H1 (cell line): ENCODE data around the gene TGFB3. TPM values are rescaled to one million over a fixed set of nuclear protein-coding genes. Genes with fewer than 3 reads are reported as not detected.

Experiments used
- CTCF ChIA-PET: fragments of 300-600 bp; sonication (Branson Sonifier 250); formaldehyde crosslinking; loops from one replicate; lab custom pipeline; 2021; ENCODE audit not compliant: partially characterized antibody; lab: Charles Lee
- POLR2A ChIA-PET: fragments of 300-600 bp; sonication (Branson Sonifier 250); formaldehyde crosslinking; loops from one replicate; lab custom pipeline; 2021; ENCODE audit warnings: inconsistent platforms; ENCODE audit not compliant: partially characterized antibody; lab: Charles Lee
- DNase-seq, 2 experiments: peaks; one replicate each; pipeline versions ENCODE4 v3.0.0 to v3.0.0-alpha.2; 2010 to 2022; ENCODE audit warnings: low spot score in 2 of 2, low read depth in 1 of 2, mixed read lengths in 1 of 2
- FAIRE-seq: peaks from 2 replicates; lab custom pipeline; 2011; peaks lifted over from hg19 to GRCh38; lab: Jason Lieb, UNC
- H2AFZ ChIP-seq: 2 replicates; pipeline ENCODE4 v1.8.1; 2012; ENCODE audit warnings: low read length, inconsistent platforms
- H2AK5ac ChIP-seq: 2 replicates; pipeline ENCODE4 v1.6.1; 2013; ENCODE audit warnings: low read depth, low read length
- H2BK120ac ChIP-seq: replicated peaks from 2 replicates; pipeline ENCODE3; 2013; ENCODE audit warnings: low read depth, low read length, inconsistent platforms
- H2BK12ac ChIP-seq: 2 replicates; pipeline ENCODE4 v1.6.1; 2013; ENCODE audit warnings: low read depth, low read length
- H2BK15ac ChIP-seq: 2 replicates; pipeline ENCODE4 v1.6.1; 2013; ENCODE audit warnings: low read length
- H2BK20ac ChIP-seq: 2 replicates; pipeline ENCODE4 v1.6.1; 2013; ENCODE audit warnings: low read length
- H2BK5ac ChIP-seq: 2 replicates; pipeline ENCODE4 v1.6.1; 2013; ENCODE audit warnings: low read depth, low read length
- H3K14ac ChIP-seq: 2 replicates; pipeline ENCODE4 v1.6.1; 2013; ENCODE audit warnings: inconsistent platforms; ENCODE audit not compliant: insufficient read length
- H3K18ac ChIP-seq: 2 replicates; pipeline ENCODE4 v1.6.1; 2013; ENCODE audit warnings: low read length; ENCODE audit errors: extremely low read depth
- H3K23ac ChIP-seq: 2 replicates; pipeline ENCODE4 v1.6.1; 2013; ENCODE audit warnings: inconsistent platforms; ENCODE audit not compliant: insufficient read length
- H3K23me2 ChIP-seq: 2 replicates; pipeline ENCODE4 v1.6.1; 2013; ENCODE audit warnings: low read depth, low read length
- H3K27ac ChIP-seq: 2 replicates; pipeline ENCODE4 v1.6.1; 2011; ENCODE audit warnings: low read depth, low read length, inconsistent platforms
- H3K27me3 ChIP-seq, 4 experiments: replicated peaks in 1 of 4; 1 replicate in 1 of 4; 2 replicates in 3 of 4; pipeline versions ENCODE4 v1.6.1 to v1.8.1; 2011 to 2013; ENCODE audit warnings: low read length in 3 of 4, mild to moderate bottlenecking in 3 of 4, inconsistent platforms in 2 of 4, mixed read lengths in 2 of 4, moderate library complexity in 1 of 4; ENCODE audit not compliant: control insufficient read depth in 3 of 4, insufficient read depth in 3 of 4; ENCODE audit errors: extremely low read depth in 1 of 4
- H3K36me3 ChIP-seq, 4 experiments: 2 replicates each; pipeline versions ENCODE4 v1.6.1 to v1.8.1; 2011 to 2013; ENCODE audit warnings: mild to moderate bottlenecking in 4 of 4, low read length in 3 of 4, moderate library complexity in 2 of 4, control low read depth in 1 of 4, inconsistent platforms in 1 of 4; ENCODE audit not compliant: insufficient read depth in 4 of 4, control insufficient read depth in 2 of 4
- H3K4ac ChIP-seq: replicated peaks from 2 replicates; pipeline ENCODE3; 2013; ENCODE audit warnings: low read length, low read depth, mixed read lengths, inconsistent platforms; ENCODE audit not compliant: insufficient read length
- H3K4me1 ChIP-seq, 4 experiments: replicated peaks in 1 of 4; 1 replicate in 1 of 4; 2 replicates in 3 of 4; pipeline versions ENCODE4 v1.6.1 to v1.8.1; 2011 to 2013; ENCODE audit warnings: low read length in 3 of 4, inconsistent platforms in 2 of 4, mixed read lengths in 1 of 4; ENCODE audit not compliant: insufficient read depth in 4 of 4, control insufficient read depth in 3 of 4
- H3K4me2 ChIP-seq, 2 experiments: 2 replicates each; pipeline versions ENCODE4 v1.6.1 to v1.8.1; 2011 to 2013; ENCODE audit warnings: low read depth in 2 of 2, low read length in 2 of 2, control low read depth in 1 of 2, inconsistent platforms in 1 of 2, mild to moderate bottlenecking in 1 of 2; ENCODE audit not compliant: insufficient read depth in 1 of 2
- H3K4me3 ChIP-seq, 4 experiments: fragments of 200-600, 300-600 bp in 1 of 4; sonication (generic), shearing (Covaris generic), sonication (Bioruptor Twin) in 1 of 4; 2 replicates each; pipeline versions ENCODE4 v1.5.1 to v1.8.1; 2011 to 2016; ENCODE audit warnings: low read length in 4 of 4, low read depth in 3 of 4, control low read depth in 2 of 4, inconsistent platforms in 2 of 4, mild to moderate bottlenecking in 2 of 4, mixed read lengths in 1 of 4, moderate library complexity in 1 of 4; ENCODE audit not compliant: insufficient read depth in 2 of 4; ENCODE audit errors: extremely low read depth in 1 of 4
- H3K56ac ChIP-seq: replicated peaks from 2 replicates; pipeline ENCODE3; 2013; ENCODE audit warnings: low read depth, mild to moderate bottlenecking, mixed read lengths, low read length, inconsistent platforms; ENCODE audit not compliant: insufficient read length
- H3K79me1 ChIP-seq: 2 replicates; pipeline ENCODE4 v1.6.1; 2013; ENCODE audit warnings: low read depth, low read length, control low read depth
- H3K79me2 ChIP-seq, 2 experiments: 2 replicates each; pipeline versions ENCODE4 v1.6.1 to v1.8.1; 2012 to 2013; ENCODE audit warnings: low read length in 2 of 2, mild to moderate bottlenecking in 2 of 2, inconsistent platforms in 1 of 2; ENCODE audit not compliant: insufficient read depth in 2 of 2, control insufficient read depth in 1 of 2
- H3K9ac ChIP-seq, 4 experiments: replicated peaks in 1 of 4; 1 replicate in 1 of 4; 2 replicates in 3 of 4; pipeline versions ENCODE4 v1.6.1 to v1.8.1; 2011 to 2013; ENCODE audit warnings: low read depth in 3 of 4, low read length in 3 of 4, control low read depth in 2 of 4, mild to moderate bottlenecking in 2 of 4, moderate library complexity in 2 of 4, inconsistent platforms in 1 of 4; ENCODE audit errors: extremely low read depth in 1 of 4
- H3K9me3 ChIP-seq, 2 experiments: 2 replicates each; pipeline versions ENCODE4 v1.6.1 to v1.8.1; 2012 to 2013; ENCODE audit warnings: mild to moderate bottlenecking in 2 of 2, moderate library complexity in 2 of 2, control low read depth in 1 of 2, inconsistent platforms in 1 of 2, low read depth in 1 of 2, low read length in 1 of 2, mixed read lengths in 1 of 2; ENCODE audit not compliant: insufficient read depth in 2 of 2
- H4K20me1 ChIP-seq, 2 experiments: replicated peaks in 1 of 2; 2 replicates each; pipeline versions ENCODE3 to v1.8.1; 2011 to 2013; ENCODE audit warnings: inconsistent platforms in 2 of 2, low read length in 2 of 2, mild to moderate bottlenecking in 1 of 2; ENCODE audit not compliant: insufficient read depth in 2 of 2, control insufficient read depth in 1 of 2
- H4K5ac ChIP-seq: 2 replicates; pipeline ENCODE4 v1.6.1; 2013; ENCODE audit warnings: low read length, low read depth, mixed read lengths, inconsistent platforms; ENCODE audit not compliant: insufficient read length
- H4K8ac ChIP-seq: 2 replicates; pipeline ENCODE4 v1.8.0; 2013; ENCODE audit warnings: mild to moderate bottlenecking, moderate library complexity, low read length, inconsistent platforms; ENCODE audit not compliant: insufficient read depth; ENCODE audit errors: extremely low read depth
- H4K91ac ChIP-seq: replicated peaks from 2 replicates; pipeline ENCODE3; 2013; ENCODE audit warnings: low read length, mixed read lengths, inconsistent platforms; ENCODE audit not compliant: insufficient read length
- WGBS, 2 experiments: shearing (Covaris generic) in 1 of 2; methylation state at CpG; one replicate each; pipeline versions ENCODE4 v1.1.6 to v1.1.7; 2013 to 2015; ENCODE audit warnings: low lambda C conversion rate in 2 of 2, mixed read lengths in 2 of 2, inconsistent platforms in 1 of 2, low coverage in 1 of 2, missing lambda C conversion rate in 1 of 2; ENCODE audit not compliant: insufficient replicate concordance in 2 of 2, insufficient coverage in 1 of 2, insufficient read length in 1 of 2; ENCODE audit errors: extremely low coverage in 1 of 2, missing lambda C conversion rate in 1 of 2; 5-methylcytosine and 5-hydroxymethylcytosine counted together
- polyA plus RNA-seq, 7 experiments: library from polyadenylated mRNA; depleted of rRNA in 3 of 7; stranded (reverse) in 5 of 7; unstranded in 2 of 7; fragments of >200 nt in 5 of 7; fragments of 200-250 nt in 2 of 7; gene quantifications; 1 replicate in 5 of 7; 2 replicates in 1 of 7; 4 replicates in 1 of 7; pipeline versions ENCODE4 v1.2.1 to v1.2.3, GENCODE V29; 2011 to 2013; ENCODE audit warnings: missing spikeins in 2 of 7, mixed read lengths in 2 of 7
- total RNA-seq: library from RNA; stranded (reverse); fragmentation: NEBNext Ultra II Directional; extraction: Animal tissue kit (Norgen Biotek cat#: 25700); gene quantifications from 2 replicates; pipeline ENCODE4 v1.2.1, GENCODE V29; 2021

The TGFB3 gene
- total and polyA plus RNA-seq, 2 of the 8 experiments (the other 6 are each of a cell fraction or from before 2014, with no cell fraction given) = 0.65 to 0.86 TPM

DNA sequence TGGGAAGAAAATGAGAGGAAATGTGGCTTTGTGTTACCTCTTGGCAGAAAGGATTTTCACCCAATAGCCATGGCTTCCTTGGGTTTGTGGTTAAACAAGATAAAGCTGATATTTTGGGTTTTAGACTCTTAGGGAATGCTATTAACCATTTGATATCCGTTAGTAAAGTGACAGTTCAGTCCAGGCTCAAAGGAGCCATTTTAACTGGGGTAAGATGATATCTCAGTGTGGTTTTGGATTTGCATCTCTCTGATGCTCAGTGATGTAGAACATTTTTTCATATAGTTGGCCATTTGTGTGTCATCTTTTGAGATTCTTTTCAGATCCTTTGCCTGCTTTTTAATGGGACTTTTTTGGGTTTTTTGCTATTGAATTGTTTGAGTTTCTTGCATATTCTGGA is 33.9 kb upstream of the TGFB3 start:
- H3K23me2 ChIP-seq = no peaks in the 10 kb centered on the region
- H3K4me2 ChIP-seq = no peak overlapping the region
- H3K14ac ChIP-seq = no peak overlapping the region
- no peaks in the 10 kb centered on the region for H3K9me3 ChIP-seq
- no peak overlapping the region for H3K18ac ChIP-seq
- H4K8ac ChIP-seq = no peak overlapping the region
- no peak overlapping the region for H2AK5ac ChIP-seq
- no peak overlapping the region for H3K4ac ChIP-seq
- H3K36me3 ChIP-seq = no peaks in the 10 kb centered on the region; a peak in 1 of 8 replicates
- no peak overlapping the region for H2BK12ac ChIP-seq
- 0 out of 7 replicates have a peak, but pooled peaks cover 0 to 2% (median 0%) of the 10 kb centered on the region in 4 experiments for H3K4me1 ChIP-seq
- no peaks in the 10 kb centered on the region for H3K79me2 ChIP-seq
- H2BK120ac ChIP-seq = no peak overlapping the region
- no peak overlapping the region for H3K56ac ChIP-seq
- H3K23ac ChIP-seq = no peak overlapping the region
- no peak overlapping the region for H3K4me3 ChIP-seq
- H4K5ac ChIP-seq = no peak overlapping the region
- FAIRE-seq (no peak), DNase-seq (no peak)
- H4K91ac ChIP-seq = no peak overlapping the region
- no peak overlapping the region for H2AFZ ChIP-seq
- no peak overlapping the region for H2BK20ac ChIP-seq
- H3K27me3 ChIP-seq = no peaks in the 10 kb centered on the region
- no peaks in the 10 kb centered on the region for H4K20me1 ChIP-seq
- H3K79me1 ChIP-seq = no peaks in the 10 kb centered on the region
- 68% methylated on average over 1 of the region's 1 CpG; no CpG with 5 or more reads in 1 of the 2 experiments for WGBS, 2 experiments
- no peak overlapping the region for H2BK15ac ChIP-seq
- no peak overlapping the region for H3K27ac ChIP-seq
- H2BK5ac ChIP-seq = no peak overlapping the region
- H3K9ac ChIP-seq = no peak overlapping the region
- ChIA-PET CTCF (interaction anchor here (1.3 to 1.6 kb wide), 2 partner anchors 37 to 307 kb away, joined by 4 to 5 read pairs; no protein-coding TSS in a partner anchor), POLR2A (interaction anchor here (1.3 kb wide), 1 partner anchor 21 kb away, joined by 3 read pairs; no protein-coding TSS in a partner anchor)
